SK-N-SH (cell line): ENCODE results near the gene DNAH1.

ENCODE experiments used
- EP300 ChIP-seq, 2 experiments: IDR thresholded peaks; 2 replicates each; pipeline versions ENCODE4 v1.4.0 to v1.6.1; 2012; ENCODE audit warnings: borderline replicate concordance in 1 of 2, low read depth in 1 of 2, low read length in 1 of 2
- EZH2phosphoT487 ChIP-seq: fragments of 200-600 bp; sonication (generic); IDR thresholded peaks from 2 replicates; pipeline ENCODE4 v1.6.1; 2017; ENCODE audit warnings: low read depth, mixed run types, mild to moderate bottlenecking, antibody characterized with exemption, moderate library complexity, borderline replicate concordance
- JUND ChIP-seq: IDR thresholded peaks from 2 replicates; pipeline ENCODE4 v1.4.0; 2012
- PBX3 ChIP-seq: IDR thresholded peaks from 2 replicates; pipeline ENCODE4; 2012
- RAD21 ChIP-seq: IDR thresholded peaks from 2 replicates; pipeline ENCODE4 v1.6.1; 2012; ENCODE audit warnings: mild to moderate bottlenecking, low read length
- USF2 ChIP-seq: fragments of 150-350 bp; IDR thresholded peaks from 2 replicates; pipeline ENCODE4 v1.6.1; 2017; ENCODE audit warnings: antibody characterized with exemption, low read length, low read depth, borderline replicate concordance
- ZBTB33 ChIP-seq: IDR thresholded peaks from 2 replicates; pipeline ENCODE4 v1.4.0; 2012; ENCODE audit warnings: low read depth, borderline replicate concordance

- TF ChIP-seq PBX3, result no peak
- no peak for TF ChIP-seq USF2
- TF ChIP-seq ZBTB33, result no peak
- no peak for TF ChIP-seq EP300 (IDR thresholded peaks at IDR 0.05; ENCODE audit: borderline replicate concordance in 1 of 2, low read depth in 1 of 2, low read length in 1 of 2)
- TF ChIP-seq EZH2phosphoT487, result no peak
- no peak for TF ChIP-seq JUND
- TF ChIP-seq RAD21, result no peak
These were observed 91.7 kb downstream of the DNAH1 start for GRCh38 chr3:52407779-52408178.
